Measurements from ENCODE around the gene TMEM72.

DNA sequence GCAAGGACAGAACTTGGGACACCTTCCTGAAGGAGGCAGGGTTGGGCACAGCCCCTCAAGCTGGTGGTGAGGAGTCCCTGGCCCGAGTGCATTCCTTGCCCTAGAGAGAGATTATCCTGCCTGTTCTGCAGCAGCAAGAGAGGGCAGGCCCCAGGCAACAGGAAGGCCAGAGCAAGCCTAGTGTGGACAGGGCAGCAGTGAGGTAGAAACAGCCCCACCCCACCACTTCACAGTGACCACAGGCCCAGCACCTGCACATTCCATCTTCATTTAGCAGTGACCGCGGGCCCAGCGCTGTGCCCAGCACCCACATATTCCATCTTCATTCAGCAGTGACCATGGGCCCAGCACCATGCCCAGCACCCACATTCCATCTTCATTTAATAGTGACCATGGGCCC, 16.4 kb upstream of the TMEM72 start:
- TF ChIP-seq RAD21 (conservative IDR thresholded peaks at IDR 0.05 in 1 of 2, IDR thresholded peaks at IDR 0.05 in 1 of 2) (no peak), CHD4 (IDR thresholded peaks at IDR 0.05; ENCODE audit: borderline replicate concordance) (no peak), POLR2A (IDR thresholded peaks at IDR 0.05; ENCODE audit: low read length) (no peak), HDAC2 (IDR thresholded peaks at IDR 0.05) (no peak), ZFP36 (IDR thresholded peaks at IDR 0.05; ENCODE audit: borderline replicate concordance, partially characterized antibody) (no peak)
- TF ChIP-seq, protein P1, sequence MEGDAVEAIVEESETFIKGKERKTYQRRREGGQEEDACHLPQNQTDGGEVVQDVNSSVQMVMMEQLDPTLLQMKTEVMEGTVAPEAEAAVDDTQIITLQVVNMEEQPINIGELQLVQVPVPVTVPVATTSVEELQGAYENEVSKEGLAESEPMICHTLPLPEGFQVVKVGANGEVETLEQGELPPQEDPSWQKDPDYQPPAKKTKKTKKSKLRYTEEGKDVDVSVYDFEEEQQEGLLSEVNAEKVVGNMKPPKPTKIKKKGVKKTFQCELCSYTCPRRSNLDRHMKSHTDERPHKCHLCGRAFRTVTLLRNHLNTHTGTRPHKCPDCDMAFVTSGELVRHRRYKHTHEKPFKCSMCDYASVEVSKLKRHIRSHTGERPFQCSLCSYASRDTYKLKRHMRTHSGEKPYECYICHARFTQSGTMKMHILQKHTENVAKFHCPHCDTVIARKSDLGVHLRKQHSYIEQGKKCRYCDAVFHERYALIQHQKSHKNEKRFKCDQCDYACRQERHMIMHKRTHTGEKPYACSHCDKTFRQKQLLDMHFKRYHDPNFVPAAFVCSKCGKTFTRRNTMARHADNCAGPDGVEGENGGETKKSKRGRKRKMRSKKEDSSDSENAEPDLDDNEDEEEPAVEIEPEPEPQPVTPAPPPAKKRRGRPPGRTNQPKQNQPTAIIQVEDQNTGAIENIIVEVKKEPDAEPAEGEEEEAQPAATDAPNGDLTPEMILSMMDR (IDR thresholded peaks at IDR 0.05): no peak
